NCI-H1417 treated with DMSO at 0.1 percent for 48 hours (cell line): ENCODE data around the gene RB1.
"Not testable (repeated sequence)": the region's sequence is repeated elsewhere in the genome, so short reads cannot be mapped to it uniquely, and the experiment has no call there.

Source experiments
- DNase-seq: peaks from one replicate; lab custom pipeline; 2025; lab: John Stamatoyannopoulos, UW

RB1 gene

GRCh38 chr13:48349525-48349924 is 46.0 kb downstream of the RB1 start:
- DNase-seq, result no peak

GRCh38 chr13:48353590-48353989 is 50.0 kb downstream of the RB1 start:
- DNase-seq, result no peak

- not testable (repeated sequence) for DNase-seq
Observed at GRCh38 chr13:48355524-48355923, 52.0 kb downstream of the RB1 start.

- DNase-seq, result no peak
Observed at GRCh38 chr13:48356750-48357149, 53.2 kb downstream of the RB1 start.

- no peak for DNase-seq
Observed at GRCh38 chr13:48369988-48370387, 66.4 kb downstream of the RB1 start.

- DNase-seq, result no peak
Observed at GRCh38 chr13:48370815-48371214, 67.3 kb downstream of the RB1 start.

- DNase-seq, result no peak
Observed at GRCh38 chr13:48377857-48378256, 74.3 kb downstream of the RB1 start.

- DNase-seq, result no peak
Observed at GRCh38 chr13:48380581-48380980, 77.0 kb downstream of the RB1 start.

- no peak for DNase-seq
Observed at GRCh38 chr13:48383384-48383783, 79.8 kb downstream of the RB1 start.

GRCh38 chr13:48386816-48387215 is 83.3 kb downstream of the RB1 start:
- DNase-seq, result no peak

GRCh38 chr13:48391257-48391656 is 87.7 kb downstream of the RB1 start:
- no peak for DNase-seq

- no peak for DNase-seq
Observed at GRCh38 chr13:48393030-48393697, 89.6 kb downstream of the RB1 start.

- no peak for DNase-seq
Observed at GRCh38 chr13:48393698-48394085, 90.1 kb downstream of the RB1 start.

GRCh38 chr13:48397744-48398143 is 94.2 kb downstream of the RB1 start:
- no peak for DNase-seq

GRCh38 chr13:48398450-48399095 is 95.0 kb downstream of the RB1 start:
- DNase-seq, result no peak

GRCh38 chr13:48400090-48400694 is 96.6 kb downstream of the RB1 start:
- no peak for DNase-seq

- no peak for DNase-seq
Observed at GRCh38 chr13:48400850-48401291, 97.3 kb downstream of the RB1 start.

GRCh38 chr13:48401480-48401879 is 97.9 kb downstream of the RB1 start:
- no peak for DNase-seq

- DNase-seq, result no peak
Observed at GRCh38 chr13:48402325-48402932, 98.9 kb downstream of the RB1 start.

GRCh38 chr13:48403151-48403631 is 99.6 kb downstream of the RB1 start:
- DNase-seq, result no peak

- no peak for DNase-seq
Observed at GRCh38 chr13:48403913-48404312, 100.4 kb downstream of the RB1 start.

GRCh38 chr13:48404952-48405351 is 101.4 kb downstream of the RB1 start:
- DNase-seq, result no peak

- no peak for DNase-seq
Observed at GRCh38 chr13:48405875-48406274, 102.3 kb downstream of the RB1 start.
